NCI-H526 treated with DMSO at 0.1 percent for 48 hours (cell line): ENCODE data around the gene AUH.

ENCODE experiments used
- DNase-seq: peaks from one replicate; lab custom pipeline; 2025; lab: John Stamatoyannopoulos, UW

AUH gene

GRCh38 chr9:91338681-91339080 is 23.0 kb downstream of the AUH start:
- no peak for DNase-seq

GRCh38 chr9:91336786-91337185 is 24.9 kb downstream of the AUH start:
- no peak for DNase-seq

GRCh38 chr9:91334053-91334452 is 27.7 kb downstream of the AUH start:
- DNase-seq = no peak

- DNase-seq = no peak
These were observed 28.2 kb downstream of the AUH start for GRCh38 chr9:91333551-91333950.

- no peak for DNase-seq
These were observed 29.0 kb downstream of the AUH start for GRCh38 chr9:91332546-91333231.

GRCh38 chr9:91331849-91332248 is 29.9 kb downstream of the AUH start:
- DNase-seq = no peak

GRCh38 chr9:91328186-91328585 is 33.5 kb downstream of the AUH start:
- DNase-seq = no peak

- DNase-seq = no peak
These were observed 40.0 kb downstream of the AUH start for GRCh38 chr9:91321691-91322090.

- no peak for DNase-seq
These were observed 41.4 kb downstream of the AUH start for GRCh38 chr9:91320299-91320698.

GRCh38 chr9:91316093-91316492 is 45.6 kb downstream of the AUH start:
- no peak for DNase-seq

- peak; percentile 0 for DNase-seq
These were observed 46.5 kb downstream of the AUH start for GRCh38 chr9:91315191-91315590.

- no peak for DNase-seq
These were observed 48.9 kb downstream of the AUH start for GRCh38 chr9:91312717-91313325.

GRCh38 chr9:91310037-91310436 is 51.7 kb downstream of the AUH start:
- DNase-seq = no peak

- DNase-seq = no peak
These were observed 53.5 kb downstream of the AUH start for GRCh38 chr9:91308191-91308590.

GRCh38 chr9:91307279-91307678 is 54.4 kb downstream of the AUH start:
- no peak for DNase-seq

GRCh38 chr9:91306296-91306630 is 55.5 kb downstream of the AUH start:
- DNase-seq = no peak

GRCh38 chr9:91305596-91306295 is 56.0 kb downstream of the AUH start:
- DNase-seq = no peak

- no peak for DNase-seq
These were observed 57.8 kb downstream of the AUH start for GRCh38 chr9:91303741-91304415.

- DNase-seq = no peak
These were observed 58.9 kb downstream of the AUH start for GRCh38 chr9:91302831-91303230.

GRCh38 chr9:91301161-91301560 is 60.6 kb downstream of the AUH start:
- no peak for DNase-seq

- DNase-seq = no peak
These were observed 63.4 kb downstream of the AUH start for GRCh38 chr9:91298311-91298710.

- no peak for DNase-seq
These were observed 64.4 kb downstream of the AUH start for GRCh38 chr9:91297306-91297705.

GRCh38 chr9:91296354-91296753 is 65.4 kb downstream of the AUH start:
- no peak for DNase-seq
